ENCODE measurements around the gene ST3GAL5. TPM values are rescaled to one million over a fixed set of nuclear protein-coding genes. Genes with fewer than 3 reads are reported as not detected.

Gene ST3GAL5
- total and polyA plus RNA-seq, 2 experiments from 2014 or later: 3.2 to 7.9 TPM

DNA sequence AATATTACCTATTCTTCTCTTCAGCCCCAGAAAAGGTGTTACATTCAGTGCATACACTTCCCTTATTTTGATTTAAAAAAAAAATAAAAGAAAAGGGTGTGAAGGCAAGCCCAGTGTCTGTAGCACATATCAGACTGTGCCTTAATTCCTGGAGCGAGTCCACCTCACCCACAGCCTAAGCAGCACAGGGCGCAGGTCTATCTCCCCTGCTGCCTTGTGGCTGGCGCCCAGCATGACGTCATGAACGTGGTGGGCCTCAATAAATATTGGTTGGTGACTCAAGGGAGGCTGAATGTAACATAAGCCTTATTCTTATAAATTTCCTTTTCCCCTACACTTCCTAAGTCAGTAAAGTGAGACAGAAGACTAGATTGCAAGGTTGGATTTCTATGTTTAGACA is 26.4 kb downstream of the ST3GAL5 start (continued):
- TF ChIP-seq POLR2AphosphoS5 (IDR thresholded peaks at IDR 0.05; ENCODE audit: low read depth) (no peak), REST (IDR thresholded peaks at IDR 0.05; ENCODE audit: unreplicated experiment) (no peak)

DNA sequence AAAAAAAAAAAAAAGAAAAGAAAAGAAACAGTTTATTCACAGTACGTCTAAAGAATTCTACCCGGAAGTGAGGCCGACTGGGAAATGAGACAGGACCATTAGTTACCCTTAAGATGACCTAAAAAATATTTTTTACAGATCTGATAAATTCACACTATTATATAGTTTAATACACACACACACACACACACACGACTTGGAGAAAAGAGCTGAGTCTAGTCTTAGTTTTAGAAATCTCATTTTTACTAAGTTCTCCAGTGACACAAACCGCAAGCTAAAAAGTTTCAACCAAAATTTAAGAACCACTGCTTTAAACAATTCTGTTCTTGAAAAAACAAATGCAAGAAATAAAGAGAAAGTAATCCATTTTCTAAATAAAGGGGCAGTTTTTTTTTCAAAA is 27.1 kb downstream of the ST3GAL5 start:
- Mint-ChIP-seq H3K9me3 (no peaks in the 10 kb centered on the region), H3K27me3 (ENCODE audit: insufficient read depth, low read depth, poor library complexity) (peaks cover 6% of the 10 kb centered on the region), H3K36me3 (ENCODE audit: low read depth) (no peaks in the 10 kb centered on the region), H3K4me1 (0 out of 3 replicates have a peak, but pooled peaks cover 3% of the 10 kb centered on the region), H3K4me3 (no peak overlapping the region), H3K27ac (no peak overlapping the region)
- no peaks in the 10 kb centered on the region for H4K20me1 ChIP-seq (replicated peaks; ENCODE audit: insufficient read depth)
- no peaks in the 10 kb centered on the region for H3K79me2 ChIP-seq (replicated peaks; ENCODE audit: insufficient read depth)
- no peak overlapping the region for H2AFZ ChIP-seq
- H3F3A ChIP-seq (replicated peaks; ENCODE audit: low read depth): no peaks in the 10 kb centered on the region
- H3K4me1 ChIP-seq (ENCODE audit: insufficient read depth): no peaks in the 10 kb centered on the region
- H3K4me3 ChIP-seq: no peak overlapping the region
- TF ChIP-seq CREB1 (CRISPR knock-in tag; IDR thresholded peaks at IDR 0.05; ENCODE audit: low read depth) (no peak), ZNF331 (CRISPR knock-in tag; IDR thresholded peaks at IDR 0.05; ENCODE audit: low read depth) (no peak), NANOG (IDR thresholded peaks at IDR 0.05; ENCODE audit: borderline replicate concordance) (no peak), POLR2AphosphoS5 (IDR thresholded peaks at IDR 0.05; ENCODE audit: low read depth) (no peak), EZH2phosphoT487 (IDR thresholded peaks at IDR 0.05; ENCODE audit: unreplicated experiment) (no peak), ZNF114 (CRISPR knock-in tag; IDR thresholded peaks at IDR 0.05) (no peak), STAT1 (IDR thresholded peaks at IDR 0.05; ENCODE audit: unreplicated experiment) (no peak)
- TF ChIP-seq, protein P1, sequence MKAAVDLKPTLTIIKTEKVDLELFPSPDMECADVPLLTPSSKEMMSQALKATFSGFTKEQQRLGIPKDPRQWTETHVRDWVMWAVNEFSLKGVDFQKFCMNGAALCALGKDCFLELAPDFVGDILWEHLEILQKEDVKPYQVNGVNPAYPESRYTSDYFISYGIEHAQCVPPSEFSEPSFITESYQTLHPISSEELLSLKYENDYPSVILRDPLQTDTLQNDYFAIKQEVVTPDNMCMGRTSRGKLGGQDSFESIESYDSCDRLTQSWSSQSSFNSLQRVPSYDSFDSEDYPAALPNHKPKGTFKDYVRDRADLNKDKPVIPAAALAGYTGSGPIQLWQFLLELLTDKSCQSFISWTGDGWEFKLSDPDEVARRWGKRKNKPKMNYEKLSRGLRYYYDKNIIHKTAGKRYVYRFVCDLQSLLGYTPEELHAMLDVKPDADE (IDR thresholded peaks at IDR 0.05): no peak
- TF ChIP-seq, protein P2, sequence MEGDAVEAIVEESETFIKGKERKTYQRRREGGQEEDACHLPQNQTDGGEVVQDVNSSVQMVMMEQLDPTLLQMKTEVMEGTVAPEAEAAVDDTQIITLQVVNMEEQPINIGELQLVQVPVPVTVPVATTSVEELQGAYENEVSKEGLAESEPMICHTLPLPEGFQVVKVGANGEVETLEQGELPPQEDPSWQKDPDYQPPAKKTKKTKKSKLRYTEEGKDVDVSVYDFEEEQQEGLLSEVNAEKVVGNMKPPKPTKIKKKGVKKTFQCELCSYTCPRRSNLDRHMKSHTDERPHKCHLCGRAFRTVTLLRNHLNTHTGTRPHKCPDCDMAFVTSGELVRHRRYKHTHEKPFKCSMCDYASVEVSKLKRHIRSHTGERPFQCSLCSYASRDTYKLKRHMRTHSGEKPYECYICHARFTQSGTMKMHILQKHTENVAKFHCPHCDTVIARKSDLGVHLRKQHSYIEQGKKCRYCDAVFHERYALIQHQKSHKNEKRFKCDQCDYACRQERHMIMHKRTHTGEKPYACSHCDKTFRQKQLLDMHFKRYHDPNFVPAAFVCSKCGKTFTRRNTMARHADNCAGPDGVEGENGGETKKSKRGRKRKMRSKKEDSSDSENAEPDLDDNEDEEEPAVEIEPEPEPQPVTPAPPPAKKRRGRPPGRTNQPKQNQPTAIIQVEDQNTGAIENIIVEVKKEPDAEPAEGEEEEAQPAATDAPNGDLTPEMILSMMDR (conservative IDR thresholded peaks at IDR 0.05; ENCODE audit: low read depth in 2 of 2): no peak
- no peak overlapping the region for H3K27ac ChIP-seq (ENCODE audit: low read depth)
- no peak for ATAC-seq
- no peaks in the 10 kb centered on the region for H3K9me2 ChIP-seq (ENCODE audit: insufficient read depth)
- no peak for DNase-seq (ENCODE audit: low spot score)
- H3K4me2 ChIP-seq: no peak overlapping the region
- H3K27me3 ChIP-seq (ENCODE audit: insufficient read depth): no peaks in the 10 kb centered on the region
- H3K36me3 ChIP-seq (ENCODE audit: insufficient read depth): no peaks in the 10 kb centered on the region

All from GM23338 (cell line).